NCI-H774 (cell line): ENCODE results near the gene ZNF260.
"Not testable (repeated sequence)": the region's sequence is repeated elsewhere in the genome, so short reads cannot be mapped to it uniquely, and the experiment has no call there.

Experiments used
- DNase-seq: peaks from one replicate; lab custom pipeline; 2025; lab: John Stamatoyannopoulos, UW

The ZNF260 gene

DNA sequence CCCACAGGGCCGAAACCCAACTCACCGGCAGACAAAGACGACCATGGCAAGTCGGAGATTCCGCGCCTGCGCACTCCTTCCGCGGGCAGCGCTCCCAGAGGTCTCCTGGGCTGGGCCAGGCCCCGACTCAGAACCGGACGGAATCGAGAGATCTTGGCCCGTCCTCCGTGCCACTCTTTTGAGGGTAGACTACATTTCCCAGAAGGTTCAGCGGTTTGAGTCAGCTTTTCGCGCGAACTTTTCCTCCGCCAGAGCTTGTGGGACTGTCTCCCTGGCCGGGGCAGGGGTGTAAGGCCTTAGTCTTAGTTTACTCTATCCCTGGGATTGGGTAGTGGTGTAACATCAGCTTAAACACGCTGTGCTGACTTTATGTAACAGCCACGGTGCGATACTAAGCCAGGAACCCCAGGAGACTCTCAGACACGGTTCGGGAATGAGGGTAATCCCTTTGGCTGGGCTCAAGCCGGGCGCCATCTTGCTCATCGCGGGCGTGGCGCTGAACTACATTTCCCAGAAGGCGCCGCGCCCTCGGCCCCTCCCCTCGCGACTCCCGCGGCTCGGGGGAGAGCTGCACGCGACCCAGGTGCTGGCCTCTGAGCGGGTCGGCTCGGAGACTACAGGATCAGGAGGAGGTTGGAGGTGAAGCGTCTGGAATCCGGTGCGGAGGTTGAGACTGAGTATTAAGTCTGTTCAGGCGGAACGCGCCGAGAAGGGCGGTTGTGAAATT lies at the start of gene ZNF260:
TSS of gene ZNF260 (minus strand) at position 78 of the 727 bp plus-strand sequence. CDS start 13,033 bp downstream, outside the sequence.
- peak; percentile 93 for DNase-seq

DNA sequence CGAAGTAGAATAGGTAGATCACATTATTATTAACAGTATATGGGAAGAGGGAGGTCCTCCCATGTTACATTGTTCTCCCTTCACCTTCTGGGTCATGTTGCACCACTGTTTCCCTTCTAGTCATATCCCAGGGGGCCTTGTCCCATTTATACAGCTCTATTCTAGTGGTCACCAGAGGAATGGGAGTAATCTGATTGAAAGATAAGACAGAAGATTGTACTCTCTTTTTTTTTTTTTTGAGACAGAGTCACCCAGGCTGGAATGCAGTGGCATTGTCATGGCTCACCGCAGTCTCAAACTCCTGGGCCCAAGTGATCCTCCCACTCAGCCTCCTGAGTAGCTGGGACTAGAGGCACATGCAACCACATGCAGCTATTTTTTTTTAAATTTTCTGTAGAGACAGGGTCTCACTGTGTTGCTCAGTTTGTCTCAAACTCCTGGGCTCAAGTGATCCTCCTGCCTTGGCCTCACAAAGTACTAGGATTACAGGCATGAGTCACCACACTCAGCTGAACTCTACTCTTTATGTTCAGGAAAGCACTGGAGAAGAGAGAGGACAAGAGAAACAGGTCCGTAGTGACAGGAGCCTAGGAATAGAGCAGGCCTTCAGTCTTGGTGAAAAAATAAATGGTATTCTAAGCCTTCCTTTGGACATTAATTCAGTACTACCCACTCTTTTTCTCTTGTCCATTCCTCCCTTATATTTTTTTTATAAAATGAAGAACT lies 49.4 kb upstream of the ZNF260 start:
- DNase-seq, result no peak

DNA sequence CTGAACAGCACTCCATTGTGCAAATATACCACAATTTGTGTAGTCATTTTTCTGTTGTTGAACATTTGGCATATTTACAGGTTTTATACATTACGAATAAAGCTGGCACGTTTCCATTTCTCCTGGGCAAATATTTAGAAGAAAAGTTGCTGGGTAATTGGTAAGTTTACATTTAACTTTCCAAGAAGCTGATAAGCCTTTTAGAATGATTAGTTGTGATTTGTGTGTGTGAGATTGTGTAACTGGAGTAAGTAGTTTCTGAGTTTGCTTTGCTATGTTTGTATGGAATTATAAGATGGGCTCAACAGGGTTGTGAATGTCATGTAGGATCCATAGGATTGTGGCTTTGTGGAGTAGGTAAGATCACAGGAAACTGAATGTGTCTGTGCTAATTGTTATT lies 46.7 kb upstream of the ZNF260 start:
- DNase-seq, result no peak

DNA sequence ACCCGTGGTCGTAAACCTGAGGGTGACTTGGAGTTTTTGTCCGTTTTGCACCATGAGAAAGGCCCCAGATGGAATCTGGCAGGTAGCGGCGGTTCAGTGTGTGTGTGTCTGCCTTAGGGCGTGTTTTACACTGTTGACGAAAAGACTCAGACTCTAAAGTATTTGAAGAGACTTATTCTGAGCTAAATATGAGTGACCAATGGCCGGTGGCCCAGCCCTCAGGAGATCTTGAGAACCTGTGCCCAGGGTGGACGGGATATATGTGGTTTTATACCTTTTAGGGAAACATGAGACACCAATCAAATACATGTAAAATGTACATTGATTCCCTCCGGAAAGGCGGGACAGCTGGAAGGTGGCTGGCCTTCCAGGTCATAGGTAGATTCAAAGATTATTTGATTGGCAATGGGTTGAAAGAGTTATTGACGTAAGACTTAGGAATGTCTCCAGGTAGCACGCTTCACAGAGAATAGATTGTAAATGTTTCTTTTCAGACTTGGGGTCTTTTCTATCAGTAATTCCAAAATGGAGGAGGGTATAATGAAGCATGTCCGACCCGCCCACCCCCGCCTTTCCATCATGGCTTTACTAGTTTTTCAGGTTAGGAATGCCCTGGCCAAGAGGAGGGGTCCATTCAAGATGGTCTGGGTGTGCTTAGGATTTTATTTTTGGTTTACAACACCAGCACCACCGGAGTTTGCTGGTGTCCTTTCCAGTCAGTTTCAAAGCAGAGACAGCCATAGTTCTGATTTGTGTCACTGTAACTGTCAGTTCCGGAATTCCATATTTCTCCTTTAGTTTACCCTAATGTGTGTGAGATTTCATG lies 46.0 kb upstream of the ZNF260 start:
- DNase-seq, result no peak

DNA sequence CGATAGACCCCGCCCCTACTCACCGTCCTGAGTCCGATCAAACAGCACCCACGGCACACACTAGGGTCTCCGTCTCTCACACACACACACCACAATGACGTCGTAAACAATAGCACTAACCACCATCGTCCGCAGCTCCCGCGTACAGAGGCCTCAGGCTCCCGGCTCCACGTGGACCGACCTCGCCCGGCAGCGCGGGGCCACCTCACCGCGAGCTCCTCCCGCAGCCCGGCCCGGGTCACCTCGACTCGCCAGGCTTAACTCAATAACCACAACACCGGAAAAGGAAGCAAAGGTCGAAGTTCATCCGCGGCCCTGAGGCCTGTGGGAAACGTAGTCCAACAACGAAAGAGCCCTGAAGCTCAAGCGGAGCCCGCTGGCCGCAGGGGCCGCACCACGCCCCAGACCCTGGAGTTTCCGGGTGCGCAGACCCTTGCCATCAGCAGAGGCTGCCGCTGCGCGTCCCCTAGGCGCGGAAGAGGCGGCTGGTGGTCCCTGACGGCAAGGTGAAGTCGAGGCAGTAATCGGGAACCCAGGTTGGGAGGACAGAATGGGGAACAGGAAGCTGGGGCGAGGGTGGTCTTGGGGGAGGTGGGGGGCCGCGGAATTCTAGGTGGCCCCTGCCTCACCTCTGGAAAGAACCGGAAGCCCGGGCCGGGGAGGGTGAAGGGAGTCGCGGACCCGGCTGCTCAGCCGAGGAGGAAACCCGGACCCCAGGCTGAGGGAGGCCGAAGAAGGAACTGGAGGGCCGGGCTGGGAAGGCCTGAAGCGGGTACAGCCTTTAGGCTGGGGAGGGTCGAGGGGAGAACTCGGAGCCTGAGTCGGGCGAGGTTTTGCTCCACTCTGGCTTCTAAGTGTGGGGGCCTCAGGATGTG lies 45.2 kb upstream of the ZNF260 start, which contains the start of gene ZNF529:
TSS of gene ZNF529 (minus strand) at position 273 of the 875 bp plus-strand sequence. CDS start 946 bp downstream, outside the sequence.
- peak; percentile 82 for DNase-seq

DNA sequence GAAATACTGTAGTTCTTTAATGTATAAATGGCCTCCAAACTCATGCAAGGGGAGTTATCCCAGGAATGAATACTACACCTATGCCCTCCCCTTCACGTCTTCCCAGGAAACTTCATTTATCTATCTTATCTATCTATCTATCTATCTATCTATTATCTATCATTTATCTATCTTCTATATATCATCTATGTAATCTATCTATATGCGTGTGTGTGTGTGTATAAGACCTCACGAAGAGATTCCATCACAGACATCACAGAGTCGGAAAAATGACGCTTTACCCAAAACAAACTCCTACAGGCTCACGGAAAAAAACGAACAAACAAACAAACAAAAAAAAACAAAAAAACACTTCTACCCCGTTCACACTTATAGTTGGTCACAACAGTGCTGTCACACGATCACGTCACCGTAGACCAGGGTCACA lies 44.5 kb upstream of the ZNF260 start:
- DNase-seq, result no peak

DNA sequence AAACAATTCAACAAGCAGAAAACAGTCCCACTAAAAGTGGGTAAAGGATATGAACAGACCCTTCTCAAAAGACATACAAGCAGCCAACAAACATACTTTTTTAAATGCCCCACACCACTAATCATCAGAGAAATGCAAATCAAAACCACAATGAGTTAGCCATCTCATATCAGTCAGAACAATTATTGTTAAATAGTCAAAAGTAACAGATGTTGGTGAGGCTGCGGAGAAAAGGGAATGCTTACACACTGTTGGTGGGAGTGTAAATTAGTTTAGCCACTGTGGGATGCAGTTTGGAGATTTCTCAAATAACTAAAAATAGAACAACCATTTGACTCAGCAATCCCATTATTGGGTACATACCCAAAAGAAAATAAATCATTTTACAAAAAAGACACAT lies 36.3 kb upstream of the ZNF260 start:
- DNase-seq, result no peak

DNA sequence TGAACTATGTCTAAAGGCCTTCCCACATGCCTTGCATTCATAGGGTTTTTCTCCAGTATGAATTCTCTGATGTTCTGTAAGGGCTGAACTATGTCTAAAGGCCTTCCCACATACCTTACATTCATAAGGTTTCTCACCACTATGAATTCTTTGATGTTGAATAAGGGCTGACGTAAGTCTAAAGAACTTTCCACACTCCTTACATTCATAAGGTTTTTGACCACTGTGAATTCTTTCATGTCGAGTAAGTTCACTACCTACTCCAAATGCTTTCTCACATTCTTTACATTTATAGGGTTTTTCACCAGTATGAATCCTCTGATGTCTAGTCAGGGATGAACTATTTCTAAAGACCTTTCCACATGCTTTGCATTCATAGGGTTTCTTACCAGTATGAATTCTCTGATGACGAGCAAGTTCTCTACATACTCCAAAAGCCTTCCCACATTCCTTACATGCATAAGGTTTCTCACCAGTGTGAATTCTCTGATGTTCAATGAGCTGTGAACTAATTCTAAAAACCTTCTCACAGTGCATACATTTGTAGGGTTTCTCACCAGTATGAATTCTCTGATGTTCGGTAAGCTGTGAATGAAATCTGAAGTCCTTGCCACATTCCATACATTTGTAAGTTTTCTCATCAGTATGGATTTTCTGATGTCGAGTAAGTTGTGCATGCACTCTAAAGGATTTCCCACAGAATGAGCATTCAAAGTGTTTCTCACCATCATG lies 19.1 kb upstream of the ZNF260 start:
- no peak for DNase-seq

DNA sequence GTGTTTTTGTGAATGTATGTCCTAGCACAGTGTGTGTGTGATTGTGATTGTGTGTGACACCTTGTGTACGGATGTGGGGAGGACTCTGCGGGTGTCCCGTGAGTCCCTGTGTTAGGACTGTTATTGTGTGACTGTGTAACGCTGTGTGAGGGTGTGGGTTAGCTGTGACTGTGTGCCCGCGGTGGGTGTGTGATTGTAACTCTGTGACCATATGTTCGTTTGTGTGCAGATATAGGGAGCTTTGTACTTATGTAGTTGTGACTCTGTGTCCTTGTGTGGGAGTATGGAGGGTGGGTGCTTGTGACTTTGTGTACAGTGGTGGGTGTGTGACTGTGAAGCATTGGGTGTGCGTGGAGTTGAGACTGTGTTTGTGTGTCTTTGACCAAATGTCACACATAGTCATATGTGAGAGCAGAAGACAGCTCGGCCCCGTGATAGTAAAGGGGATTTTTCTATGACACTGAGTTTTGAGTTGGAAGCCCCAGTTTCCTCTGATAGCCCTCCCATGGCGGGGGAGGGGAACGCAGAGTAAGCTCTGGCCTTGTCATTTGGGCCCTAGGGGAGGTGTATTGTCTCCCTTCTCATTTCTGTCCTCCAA lies 949 bp upstream of the ZNF260 start:
- no peak for DNase-seq

DNA sequence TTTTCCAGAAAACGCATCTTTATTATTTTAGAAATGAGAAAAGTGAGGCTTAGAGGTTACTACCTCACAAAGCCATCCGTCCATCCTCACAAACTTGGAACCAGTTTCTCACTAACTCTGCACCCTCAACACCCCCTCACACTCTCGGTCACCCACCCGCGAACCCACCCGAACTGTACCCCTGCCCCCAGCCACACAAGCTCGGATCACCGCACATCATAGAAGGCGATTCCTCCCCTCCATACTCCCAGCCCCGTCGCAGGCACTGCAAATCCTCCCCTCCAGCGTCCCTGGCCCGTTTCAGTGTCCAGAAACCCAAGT lies 238 bp downstream of the ZNF260 start:
- DNase-seq, result no peak

DNA sequence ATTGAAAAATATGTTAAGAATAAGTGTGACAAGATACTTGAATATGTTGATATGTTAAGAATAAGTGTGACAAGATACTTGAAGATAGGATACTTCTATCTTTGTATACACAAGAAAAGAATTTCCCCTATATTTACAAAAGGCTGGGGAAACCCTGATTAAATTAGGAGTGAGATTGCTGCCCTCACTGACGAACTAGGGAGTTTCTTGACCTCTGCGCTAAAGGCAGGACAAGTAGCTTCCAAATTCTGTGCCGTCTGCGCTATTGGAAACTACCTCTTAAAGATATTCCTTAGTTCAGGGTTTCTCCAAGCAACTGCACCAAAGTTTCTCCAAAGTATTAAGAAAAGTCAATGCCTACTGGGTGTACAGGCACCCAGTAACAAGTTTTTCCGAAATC lies 730 bp downstream of the ZNF260 start:
- DNase-seq, result no peak

DNA sequence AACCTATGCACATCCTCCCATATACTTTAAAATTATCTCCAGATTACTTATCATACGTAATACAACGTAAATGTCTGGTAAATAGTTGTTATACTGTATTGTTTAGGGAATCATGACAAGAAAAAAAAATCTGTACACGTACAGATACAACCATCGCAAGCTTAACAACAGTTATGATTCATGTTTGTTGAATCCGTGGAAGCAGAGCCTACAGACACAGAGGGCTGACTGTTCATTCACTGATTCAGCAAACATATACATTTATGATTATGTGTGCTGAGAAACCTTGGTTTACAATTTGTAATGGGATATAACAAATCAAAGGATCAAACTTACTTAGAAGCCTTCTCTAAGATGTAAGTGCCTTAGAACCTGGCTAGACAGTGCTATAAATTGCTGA lies 1.5 kb downstream of the ZNF260 start:
- DNase-seq, result no peak

DNA sequence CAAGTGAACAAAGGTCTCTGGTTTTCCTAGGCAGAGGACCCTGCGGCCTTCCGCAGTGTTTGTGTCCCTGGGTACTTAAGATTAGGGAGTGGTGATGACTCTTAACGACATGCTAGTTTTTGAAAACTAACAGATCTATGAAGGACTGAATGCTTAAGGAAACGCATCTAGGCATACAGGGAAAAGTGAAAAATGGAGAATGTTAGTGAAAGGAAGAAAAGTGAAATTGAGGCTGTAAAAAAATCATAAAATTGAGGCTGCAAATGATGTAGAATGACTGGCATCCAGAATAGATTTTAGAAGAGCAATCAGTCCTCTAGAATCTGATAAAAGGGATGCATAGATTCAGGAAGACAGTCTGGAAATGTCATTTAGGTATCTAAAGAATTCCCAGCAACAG lies 3.5 kb downstream of the ZNF260 start:
- no peak for DNase-seq

DNA sequence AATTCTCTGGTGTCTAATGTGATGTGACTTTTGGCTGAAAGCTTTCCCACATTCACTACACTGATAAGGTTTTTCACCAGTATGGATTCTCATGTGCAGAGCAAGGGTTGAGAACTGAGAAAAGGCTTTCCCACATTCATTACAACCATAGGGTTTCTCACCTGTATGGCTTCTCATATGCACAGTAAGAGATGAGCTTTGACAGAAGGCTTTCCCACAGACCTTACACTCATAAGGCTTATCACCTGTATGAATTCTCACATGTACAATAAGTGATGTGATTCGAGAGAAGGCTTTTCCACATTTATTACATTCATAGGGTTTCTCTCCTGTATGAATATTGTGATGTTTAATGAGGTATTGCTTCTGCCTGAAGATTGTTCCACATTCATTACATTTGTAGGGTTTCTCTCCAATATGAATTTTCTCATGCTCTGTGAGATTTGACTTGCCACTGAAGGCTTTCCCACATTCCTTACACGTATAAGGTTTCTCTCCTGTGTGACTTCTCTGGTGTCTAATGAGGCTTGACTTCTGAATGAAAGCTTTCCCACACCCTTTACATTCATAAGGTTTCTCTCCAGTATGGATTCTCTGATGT lies 14.0 kb downstream of the ZNF260 start:
- no peak for DNase-seq

DNA sequence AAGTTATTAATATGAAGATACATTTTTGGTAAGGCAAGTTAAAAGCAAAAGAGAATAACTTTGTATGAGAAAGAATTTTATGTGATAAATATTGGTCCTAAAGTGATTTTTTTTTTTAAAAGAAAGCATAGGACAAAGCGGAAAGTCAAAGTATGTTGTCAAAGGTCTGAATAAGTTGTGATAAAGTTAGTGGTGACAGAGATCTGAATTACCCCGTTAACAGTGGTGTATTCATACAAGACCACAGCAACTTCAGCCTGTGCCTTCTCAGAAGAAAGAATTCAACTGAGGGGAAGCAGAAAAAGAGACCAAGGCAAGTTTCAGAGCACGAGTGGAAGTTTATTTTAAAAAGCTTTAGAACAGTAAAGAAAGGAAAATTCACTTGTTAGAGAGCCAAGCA lies 19.7 kb downstream of the ZNF260 start:
- no peak for DNase-seq

DNA sequence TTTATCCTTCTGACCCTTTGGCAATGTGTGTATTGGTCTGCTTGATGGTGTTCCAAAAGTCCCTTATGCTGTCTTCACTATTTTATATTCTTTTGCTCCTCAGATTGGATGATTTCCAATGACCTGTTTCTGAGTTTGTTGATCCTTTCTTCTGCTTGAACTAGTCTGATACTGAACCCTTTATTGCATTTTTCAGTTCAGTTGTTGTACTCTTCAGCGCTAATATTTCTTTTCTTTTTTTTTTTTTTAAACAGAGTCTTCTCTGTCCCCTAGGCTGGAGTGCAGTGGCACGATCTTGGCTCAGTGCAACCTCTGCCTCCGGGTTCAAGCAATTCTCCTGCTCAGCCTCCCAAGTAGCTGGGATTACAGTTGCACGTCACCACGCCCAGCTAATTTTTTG lies 26.1 kb downstream of the ZNF260 start:
- no peak for DNase-seq

DNA sequence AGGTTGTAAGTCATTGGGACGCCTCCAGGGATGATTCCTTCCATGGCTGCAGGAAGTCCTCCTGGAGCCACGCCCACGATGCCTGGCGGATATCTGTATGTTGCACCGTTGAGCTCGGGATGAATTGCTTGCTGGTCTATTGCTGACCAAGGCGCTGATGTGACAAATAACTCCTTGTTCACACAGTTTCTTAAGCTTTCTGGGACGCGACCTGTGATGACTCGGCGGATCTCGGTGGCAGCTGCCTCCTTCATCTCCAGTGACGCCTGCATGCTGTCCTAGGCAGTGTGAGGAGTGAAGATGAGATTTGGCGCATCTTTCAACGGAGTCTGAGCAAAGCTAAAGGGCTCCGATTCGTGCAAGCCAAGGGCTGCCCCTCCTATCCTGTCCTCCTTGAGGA lies 31.1 kb downstream of the ZNF260 start:
- no peak for DNase-seq

DNA sequence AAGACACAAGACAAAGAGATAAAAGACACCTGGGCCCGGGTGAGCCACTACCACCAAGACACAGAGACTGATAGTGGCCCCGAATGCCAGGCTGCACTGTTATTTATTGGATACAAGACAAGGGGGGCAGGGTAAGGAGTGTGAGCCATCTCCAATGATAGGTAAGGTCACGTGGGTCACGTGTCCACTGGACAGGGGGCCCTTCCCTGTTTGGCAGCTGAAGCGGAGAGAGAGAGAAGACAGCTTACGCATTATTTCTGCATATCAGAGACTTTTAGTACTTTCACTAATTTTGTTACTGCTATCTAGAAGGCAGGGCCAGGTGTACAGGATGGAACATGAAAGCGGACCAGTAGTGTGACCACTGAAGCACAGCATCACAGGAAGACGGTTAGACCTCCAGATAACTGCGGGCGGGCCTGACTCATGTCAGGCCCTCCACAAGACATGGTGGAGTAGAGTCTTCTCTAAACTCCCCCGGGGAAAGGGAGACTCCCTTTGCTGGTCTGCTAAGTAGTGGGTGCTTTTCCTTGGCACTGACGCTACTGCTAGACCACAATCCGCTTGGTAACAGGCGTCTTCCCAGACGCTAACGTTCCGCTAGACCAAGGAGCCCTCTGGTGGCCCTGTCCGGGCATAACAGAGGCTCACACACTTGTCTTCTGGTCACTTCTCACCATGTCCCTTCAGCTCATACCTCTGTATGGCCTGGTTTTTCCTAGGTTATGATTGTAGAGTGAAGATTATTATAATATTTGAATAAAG lies 35.2 kb downstream of the ZNF260 start:
- not testable (repeated sequence) for DNase-seq

DNA sequence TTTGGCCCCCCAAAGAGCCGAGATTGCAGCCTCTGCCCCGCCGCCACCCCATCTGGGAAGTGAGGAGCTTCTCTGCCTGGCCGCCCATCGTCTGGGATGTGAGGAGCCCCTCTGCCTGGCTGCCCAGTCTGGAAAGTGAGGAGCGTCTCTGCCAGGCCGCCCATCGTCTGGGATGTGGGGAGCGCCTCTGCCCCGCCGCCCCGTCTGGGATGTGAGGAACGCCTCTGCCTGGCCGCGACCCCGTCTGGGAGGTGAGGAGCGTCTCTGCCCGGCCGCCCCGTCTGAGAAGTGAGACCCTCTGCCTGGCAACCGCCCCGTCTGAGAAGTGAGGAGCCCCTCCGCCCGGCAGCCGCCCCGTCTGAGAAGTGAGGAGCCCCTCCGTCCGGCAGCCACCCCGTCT lies 37.2 kb downstream of the ZNF260 start:
- not testable (repeated sequence) for DNase-seq
